Vagina (tissue), 2 donors: ENCODE measurements around the gene CNGA3. TPM values are rescaled to one million over a fixed set of nuclear protein-coding genes. Genes with fewer than 3 reads are reported as not detected.
A peak's percentile ranks its signal among the peaks of the same experiment; 100 is the strongest.

ENCODE experiments used
- DNase-seq, 2 donors: peaks; one replicate each; pipeline ENCODE4 v3.0.0-alpha.2; 2017; ENCODE audit errors: extremely low spot score in 2 of 2
- H3K27ac ChIP-seq: fragments of 200-600 bp; sonication (generic); one replicate; pipeline ENCODE4 v1.5.1; 2019
- H3K27me3 ChIP-seq: fragments of 200-600 bp; sonication (generic); one replicate; pipeline ENCODE4 v1.5.1; 2019
- H3K36me3 ChIP-seq, 2 donors: fragments of 200-600 bp; sonication (generic); one replicate each; pipeline ENCODE4 v1.5.1; 2017 to 2019
- H3K4me1 ChIP-seq: fragments of 200-600 bp; sonication (generic); one replicate; pipeline ENCODE4 v1.5.1; 2019
- H3K4me3 ChIP-seq, 2 donors: fragments of 200-600 bp; sonication (generic); 1 replicate in 1 of 2; 2 replicates in 1 of 2; pipeline ENCODE4 v1.5.1; 2016 to 2019
- H3K9me3 ChIP-seq: fragments of 200-600 bp; sonication (generic); one replicate; pipeline ENCODE4 v1.5.1; 2019
- CTCF ChIP-seq, 3 experiments: fragments of 450-650 bp in 2 of 3; fragments of 200-600 bp in 1 of 3; sonication (generic) in 1 of 3; IDR thresholded peaks; one replicate each; pipeline ENCODE4 v1.5.1; 2017 to 2019; ENCODE audit warnings: antibody characterized with exemption in 3 of 3, mild to moderate bottlenecking in 2 of 3, moderate library complexity in 2 of 3
- POLR2A ChIP-seq, 2 donors: fragments of 450-650 bp; IDR thresholded peaks; one replicate each; pipeline ENCODE4 v1.6.1; 2017; ENCODE audit warnings: antibody characterized with exemption in 2 of 2, mild to moderate bottlenecking in 2 of 2, moderate library complexity in 2 of 2
- POLR2AphosphoS5 ChIP-seq, 2 donors: sonication (generic); formaldehyde crosslinking; IDR thresholded peaks; one replicate each; pipeline ENCODE4 v1.9.0; 2017; ENCODE audit warnings: antibody characterized with exemption in 2 of 2, mild to moderate bottlenecking in 2 of 2, low read depth in 1 of 2; ENCODE audit not compliant: insufficient read depth in 1 of 2
- intact Hi-C: fragments of 100-400 bp; cut with DNase I; formaldehyde crosslinking; loops from one replicate; pipeline ENCODE4 v1.15.1; 2023
- total RNA-seq: library from RNA; depleted of rRNA; stranded (reverse); fragments of >200 nt; gene quantifications from one replicate; pipeline ENCODE4 v1.2.3, GENCODE V29; 2016

CNGA3 gene
- total RNA-seq, 1 donor from 2014 or later: not detected

DNA sequence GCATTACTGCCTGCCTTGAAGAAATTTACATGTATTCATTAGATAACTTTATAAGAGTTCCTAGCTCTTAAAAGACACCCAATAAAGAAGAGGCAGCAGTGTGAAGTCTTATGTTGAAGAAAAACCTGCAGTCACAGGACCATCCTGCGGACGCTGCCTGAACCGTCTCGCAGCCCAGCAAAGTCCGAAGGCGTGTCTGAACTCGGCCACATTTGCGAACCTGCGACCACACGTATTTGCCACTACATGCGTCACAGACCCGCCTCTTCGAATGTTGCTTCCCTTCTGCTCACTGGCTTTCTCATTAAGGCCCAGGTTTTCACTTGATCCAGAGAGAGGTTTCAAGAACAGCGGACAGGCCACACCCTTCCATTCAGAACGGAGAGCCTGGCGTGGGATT lies 41.2 kb downstream of the CNGA3 start:
- Histone ChIP-seq H3K9me3 (no peaks in the 10 kb centered on the region), H3K4me1 (no peaks in the 10 kb centered on the region), H3K4me3 (no peak overlapping the region), H3K36me3 (no peaks in the 10 kb centered on the region), H3K27me3 (no peaks in the 10 kb centered on the region), H3K27ac (no peak overlapping the region)
- intact Hi-C loops: loop anchor here (10.0 kb wide), 1 partner anchor 583 kb away; no protein-coding TSS in a partner anchor
- peak in 1 of 2 donors; percentile 37 for DNase-seq
- no peak for TF ChIP-seq POLR2AphosphoS5 (IDR thresholded peaks at IDR 0.05; ENCODE audit: insufficient read depth in 1 of 2, low read depth in 1 of 2)
- TF ChIP-seq CTCF (IDR thresholded peaks at IDR 0.05): no peak
- no peak for TF ChIP-seq POLR2A (IDR thresholded peaks at IDR 0.05)

GRCh38 chr2:98388081-98388480 lies 41.8 kb downstream of the CNGA3 start:
- intact Hi-C loops: loop anchor here (10.0 kb wide), 1 partner anchor 583 kb away; no protein-coding TSS in a partner anchor
- TF ChIP-seq POLR2AphosphoS5 (IDR thresholded peaks at IDR 0.05; ENCODE audit: insufficient read depth in 1 of 2, low read depth in 1 of 2) (no peak), POLR2A (IDR thresholded peaks at IDR 0.05) (no peak), CTCF (IDR thresholded peaks at IDR 0.05) (no peak)
- DNase-seq: peak in 1 of 2 donors; percentile 49
- no peaks in the 10 kb centered on the region for H3K4me1 ChIP-seq
- no peaks in the 10 kb centered on the region for H3K9me3 ChIP-seq
- no peaks in the 10 kb centered on the region for H3K27me3 ChIP-seq
- H3K4me3 ChIP-seq: no peak overlapping the region
- no peaks in the 10 kb centered on the region for H3K36me3 ChIP-seq
- H3K27ac ChIP-seq: no peak overlapping the region

- H3K36me3 ChIP-seq: no peaks in the 10 kb centered on the region
- TF ChIP-seq POLR2A (IDR thresholded peaks at IDR 0.05) (no peak), CTCF (IDR thresholded peaks at IDR 0.05) (no peak), POLR2AphosphoS5 (IDR thresholded peaks at IDR 0.05; ENCODE audit: insufficient read depth in 1 of 2, low read depth in 1 of 2) (no peak)
- no peaks in the 10 kb centered on the region for H3K27me3 ChIP-seq
- no peaks in the 10 kb centered on the region for H3K4me1 ChIP-seq
- peak in 1 of 2 donors; percentile 70 for DNase-seq
- H3K27ac ChIP-seq: no peak overlapping the region
- no peaks in the 10 kb centered on the region for H3K9me3 ChIP-seq
- intact Hi-C loops: loop anchor here (10.0 kb wide), 1 partner anchor 584 kb away; no protein-coding TSS in a partner anchor
- no peak overlapping the region for H3K4me3 ChIP-seq
Measured at GRCh38 chr2:98388601-98389250, 42.5 kb downstream of the CNGA3 start.

GRCh38 chr2:98389251-98389605 lies 43.0 kb downstream of the CNGA3 start:
- no peak overlapping the region for H3K4me3 ChIP-seq
- H3K4me1 ChIP-seq: no peaks in the 10 kb centered on the region
- H3K27ac ChIP-seq: no peak overlapping the region
- DNase-seq: peak; percentile 37 to 67
- H3K9me3 ChIP-seq: no peaks in the 10 kb centered on the region
- intact Hi-C loops: loop anchor here (10.0 kb wide), 1 partner anchor 584 kb away; no protein-coding TSS in a partner anchor
- no peak for TF ChIP-seq CTCF (IDR thresholded peaks at IDR 0.05)
- TF ChIP-seq POLR2AphosphoS5 (IDR thresholded peaks at IDR 0.05; ENCODE audit: insufficient read depth in 1 of 2, low read depth in 1 of 2): no peak
- no peak for TF ChIP-seq POLR2A (IDR thresholded peaks at IDR 0.05)
- H3K36me3 ChIP-seq: no peaks in the 10 kb centered on the region
- H3K27me3 ChIP-seq: no peaks in the 10 kb centered on the region
